Measurements from ENCODE around the gene KLF2.

The KLF2 gene

GRCh38 chr19:16306728-16307402 is 17.8 kb upstream of the KLF2 start:
- DNase-seq (ENCODE audit: low read depth in 3 of 3, low spot score in 1 of 3): no peak

- DNase-seq (ENCODE audit: low read depth in 3 of 3, low spot score in 1 of 3): no peak
Observed at GRCh38 chr19:16308081-16308480, 16.5 kb upstream of the KLF2 start.

GRCh38 chr19:16309643-16310042 is 15.0 kb upstream of the KLF2 start:
- DNase-seq (ENCODE audit: low read depth in 3 of 3, low spot score in 1 of 3): no peak

- DNase-seq (ENCODE audit: low read depth in 3 of 3, low spot score in 1 of 3): no peak
Observed at GRCh38 chr19:16315825-16316505, 8.7 kb upstream of the KLF2 start.

DNA sequence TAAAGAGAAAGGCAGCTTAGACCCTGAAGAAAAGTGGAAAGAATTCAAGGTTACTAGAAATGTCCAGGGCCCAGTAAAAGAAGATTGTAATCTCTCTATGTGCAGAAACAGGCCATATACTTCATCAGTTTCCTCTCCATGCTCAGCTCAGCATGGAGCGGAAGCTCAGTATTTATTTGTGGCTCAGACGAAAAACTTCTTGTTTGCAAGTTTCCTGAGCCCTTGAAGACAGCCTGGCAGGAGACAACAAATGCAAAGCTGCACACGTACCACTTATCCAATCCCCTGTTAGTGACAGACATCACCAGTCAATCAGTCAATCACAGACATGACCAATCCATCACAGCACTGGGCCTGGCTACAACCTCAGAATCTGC is 8.1 kb upstream of the KLF2 start:
- DNase-seq (ENCODE audit: low read depth in 3 of 3, low spot score in 1 of 3): no peak

GRCh38 chr19:16319481-16319880 is 5.1 kb upstream of the KLF2 start:
- DNase-seq (ENCODE audit: low read depth in 3 of 3, low spot score in 1 of 3): no peak

- no peak for DNase-seq (ENCODE audit: low read depth in 3 of 3, low spot score in 1 of 3)
Observed at GRCh38 chr19:16320987-16321386, 3.6 kb upstream of the KLF2 start.

DNA sequence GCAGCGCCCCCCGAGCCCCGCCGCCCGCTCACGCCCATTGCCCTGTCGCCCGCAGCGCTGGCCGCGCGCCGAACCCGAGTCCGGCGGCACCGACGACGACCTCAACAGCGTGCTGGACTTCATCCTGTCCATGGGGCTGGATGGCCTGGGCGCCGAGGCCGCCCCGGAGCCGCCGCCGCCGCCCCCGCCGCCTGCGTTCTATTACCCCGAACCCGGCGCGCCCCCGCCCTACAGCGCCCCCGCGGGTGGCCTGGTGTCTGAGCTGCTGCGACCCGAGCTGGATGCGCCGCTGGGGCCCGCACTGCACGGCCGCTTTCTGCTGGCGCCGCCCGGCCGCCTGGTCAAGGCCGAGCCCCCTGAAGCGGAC is 518 bp downstream of the KLF2 start:
- no peak for DNase-seq (ENCODE audit: low read depth in 3 of 3, low spot score in 1 of 3)

DNA sequence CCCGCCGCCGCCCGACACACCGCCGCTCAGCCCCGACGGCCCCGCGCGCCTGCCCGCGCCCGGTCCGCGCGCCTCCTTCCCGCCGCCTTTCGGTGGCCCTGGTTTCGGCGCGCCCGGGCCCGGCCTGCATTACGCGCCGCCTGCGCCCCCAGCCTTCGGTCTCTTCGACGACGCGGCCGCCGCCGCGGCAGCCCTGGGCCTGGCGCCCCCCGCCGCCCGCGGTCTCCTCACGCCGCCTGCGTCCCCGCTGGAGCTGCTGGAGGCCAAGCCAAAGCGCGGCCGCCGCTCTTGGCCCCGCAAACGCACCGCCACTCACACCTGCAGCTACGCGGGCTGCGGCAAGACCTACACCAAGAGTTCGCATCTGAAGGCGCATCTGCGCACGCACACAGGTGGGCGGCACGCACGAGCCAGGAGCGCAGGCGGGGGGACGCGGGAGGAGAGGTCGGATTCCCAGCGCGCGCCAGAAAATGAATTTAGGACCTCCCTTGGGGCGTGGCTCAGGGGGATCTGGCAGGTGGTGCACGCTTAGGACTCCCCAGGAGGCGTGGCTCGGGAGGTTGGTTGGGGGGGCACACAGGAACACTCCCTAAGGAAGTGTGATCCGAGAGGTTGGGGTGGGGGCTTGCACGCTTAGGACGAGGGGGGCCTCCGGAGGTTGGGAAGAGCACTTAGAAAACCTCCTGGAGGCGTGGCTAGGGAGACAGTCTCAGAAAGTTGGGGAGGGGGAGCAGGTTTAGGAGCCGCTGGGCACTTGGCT is 1.2 kb downstream of the KLF2 start:
- peak in 2 of 3 donors; percentile 28 to 31 for DNase-seq (ENCODE audit: low read depth in 3 of 3, low spot score in 1 of 3)

DNA sequence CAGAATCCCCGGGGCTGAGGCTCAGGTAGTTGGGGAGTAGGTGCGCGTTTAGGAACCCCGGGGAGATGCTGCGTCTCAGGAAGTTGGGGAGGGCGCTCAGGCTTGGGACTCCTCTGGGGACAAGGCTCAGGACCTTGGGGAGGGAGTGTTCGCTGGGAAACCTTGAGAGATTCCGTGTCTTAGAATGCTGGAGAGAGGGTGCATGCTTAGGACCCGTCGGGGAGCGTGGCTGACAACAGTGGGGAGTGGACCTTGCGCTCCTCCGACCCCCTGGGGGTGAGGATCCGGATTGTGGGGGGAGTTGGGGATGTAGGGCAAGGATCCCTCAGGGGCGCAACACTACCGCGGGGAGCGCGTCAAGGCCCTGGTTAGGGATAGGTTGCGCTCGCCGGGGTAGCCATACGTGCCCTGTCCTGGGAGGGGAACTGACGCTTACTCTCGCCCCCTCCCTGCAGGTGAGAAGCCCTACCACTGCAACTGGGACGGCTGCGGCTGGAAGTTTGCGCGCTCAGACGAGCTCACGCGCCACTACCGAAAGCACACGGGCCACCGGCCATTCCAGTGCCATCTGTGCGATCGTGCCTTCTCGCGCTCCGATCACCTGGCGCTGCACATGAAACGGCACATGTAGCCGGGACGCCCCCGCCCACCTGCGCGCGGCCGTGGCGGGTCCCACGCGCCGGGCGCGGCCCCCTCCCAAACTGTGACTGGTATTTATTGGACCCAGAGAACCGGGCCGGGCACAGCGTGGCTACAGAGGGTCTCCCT is 2.0 kb downstream of the KLF2 start:
- DNase-seq (ENCODE audit: low read depth in 3 of 3, low spot score in 1 of 3): no peak

DNA sequence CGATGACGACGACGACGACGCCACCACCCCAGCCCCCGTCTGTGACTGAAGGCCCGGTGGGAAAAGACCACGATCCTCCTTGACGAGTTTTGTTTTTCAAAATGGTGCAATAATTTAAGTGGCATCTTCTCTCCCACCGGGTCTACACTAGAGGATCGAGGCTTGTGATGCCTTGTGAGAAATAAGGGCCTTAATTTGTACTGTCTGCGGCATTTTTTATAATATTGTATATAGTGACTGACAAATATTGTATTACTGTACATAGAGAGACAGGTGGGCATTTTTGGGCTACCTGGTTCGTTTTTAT is 2.5 kb downstream of the KLF2 start:
- DNase-seq (ENCODE audit: low read depth in 3 of 3, low spot score in 1 of 3): no peak

GRCh38 chr19:16327501-16327900 is 2.9 kb downstream of the KLF2 start:
- DNase-seq (ENCODE audit: low read depth in 3 of 3, low spot score in 1 of 3): no peak

- no peak for DNase-seq (ENCODE audit: low read depth in 3 of 3, low spot score in 1 of 3)
Observed at GRCh38 chr19:16327911-16328823, 3.5 kb downstream of the KLF2 start.

GRCh38 chr19:16328824-16329482 is 4.3 kb downstream of the KLF2 start:
- no peak for DNase-seq (ENCODE audit: low read depth in 3 of 3, low spot score in 1 of 3)

GRCh38 chr19:16330368-16330801 is 5.8 kb downstream of the KLF2 start:
- peak; percentile 80 to 88 (median 87) for DNase-seq (ENCODE audit: low read depth in 3 of 3, low spot score in 1 of 3)

DNA sequence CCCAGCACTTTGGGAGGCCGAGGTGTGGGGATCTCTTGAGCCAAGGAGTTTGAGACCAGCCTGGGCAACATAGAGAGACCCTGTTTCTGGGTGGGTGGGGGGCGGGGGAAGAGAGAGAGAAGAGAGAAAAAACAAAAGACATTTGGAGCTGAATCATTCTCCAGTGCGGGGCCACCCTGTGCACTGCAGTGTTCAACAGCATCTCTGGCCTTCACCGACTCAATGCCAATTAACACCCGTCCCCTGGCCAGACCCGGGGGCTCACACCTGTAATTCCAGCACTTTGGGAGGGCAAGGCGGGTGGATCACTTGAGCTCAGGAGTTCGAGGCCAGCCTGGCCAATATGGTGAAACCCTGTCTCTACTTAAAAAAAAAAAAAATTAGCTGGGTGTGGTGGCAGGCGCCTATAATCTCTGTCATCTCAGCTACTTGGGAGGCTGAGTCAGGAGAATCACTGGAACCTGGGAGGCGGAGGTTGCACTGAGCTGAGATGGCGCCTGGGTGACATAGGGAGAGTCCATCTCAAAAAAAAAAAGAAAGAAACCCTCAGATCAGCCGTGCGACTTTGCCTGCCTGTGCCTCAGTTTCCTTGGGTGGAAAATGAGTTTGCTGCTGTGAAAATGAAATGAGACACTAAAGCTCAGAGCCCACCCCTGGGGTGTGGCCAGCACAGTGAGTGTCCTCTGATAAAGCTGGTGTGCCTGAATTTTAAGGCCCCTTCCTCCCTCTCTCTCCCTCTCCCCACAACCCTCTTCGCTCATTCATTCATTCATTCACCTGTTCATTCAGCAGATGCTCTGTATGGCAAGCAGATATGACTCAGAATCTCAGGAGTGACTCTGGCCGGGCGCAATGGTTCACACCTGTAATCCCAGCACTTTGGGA is 6.4 kb downstream of the KLF2 start:
- DNase-seq (ENCODE audit: low read depth in 3 of 3, low spot score in 1 of 3): no peak

DNA sequence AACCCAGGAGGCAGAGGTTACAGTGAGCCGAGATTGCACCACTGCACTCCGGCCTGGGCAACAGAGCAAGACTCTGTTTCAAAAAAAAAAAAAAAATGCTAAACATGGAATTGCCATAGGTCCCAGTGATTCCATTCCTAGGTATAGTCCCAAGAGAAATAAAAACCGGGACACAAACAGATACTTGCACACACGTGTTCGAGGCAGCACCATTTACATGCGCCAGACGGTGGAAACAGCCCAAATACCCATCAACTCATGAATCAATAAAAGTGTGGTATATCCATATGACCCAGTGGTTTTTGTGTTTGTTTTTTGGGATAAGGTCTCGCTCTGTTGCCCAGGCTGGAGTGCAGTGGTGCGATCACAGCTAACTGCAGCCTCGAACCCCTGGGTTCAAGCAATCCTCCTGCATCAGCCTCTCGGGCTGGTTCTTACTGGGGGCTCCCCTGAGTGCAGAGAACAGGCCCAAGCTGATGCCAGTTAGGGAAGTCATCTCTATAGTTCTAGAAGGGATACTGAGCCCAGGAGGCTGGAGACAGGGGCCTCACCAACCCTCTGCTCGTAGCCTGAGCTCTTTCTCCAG is 8.5 kb downstream of the KLF2 start:
- no peak for DNase-seq (ENCODE audit: low read depth in 3 of 3, low spot score in 1 of 3)

DNA sequence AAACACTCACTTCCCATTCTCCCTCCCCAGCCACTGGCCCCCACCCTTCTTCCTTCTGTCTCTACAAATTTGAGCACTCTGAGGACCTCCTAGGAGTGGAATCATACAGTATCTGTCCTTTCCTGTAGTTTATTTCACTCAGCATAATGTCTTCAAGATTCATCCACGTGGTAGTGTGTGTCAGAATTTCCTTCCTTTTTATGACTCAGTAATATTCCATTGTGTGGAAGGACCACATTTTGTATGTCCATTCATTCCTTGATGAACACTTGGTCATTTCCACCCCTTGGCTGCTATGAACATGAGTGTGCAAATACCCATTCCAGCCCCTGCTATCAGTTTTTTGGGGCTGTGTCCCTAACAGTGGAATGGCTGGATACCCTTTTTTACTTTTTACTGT is 9.8 kb downstream of the KLF2 start:
- DNase-seq (ENCODE audit: low read depth in 3 of 3, low spot score in 1 of 3): no peak

- DNase-seq (ENCODE audit: low read depth in 3 of 3, low spot score in 1 of 3): no peak
Observed at GRCh38 chr19:16335226-16335625, 10.6 kb downstream of the KLF2 start.

Measured in stimulated activated CD4-positive, alpha-beta T cell treated with anti-CD3 and anti-CD28 coated beads, TNF-alpha, amount 100 ng/mL, for 1 hour (primary cell).